ENCODE results near the gene RELN.

RELN gene

GRCh38 chr7:103962070-103962469 lies 27.4 kb downstream of the RELN start:
- DNase-seq (ENCODE audit: extremely low spot score) = no peak
- ChIA-PET CTCF (interaction anchor here (0.7 kb wide), 1 partner anchor 9 kb away, joined by 3 read pairs; no protein-coding TSS in a partner anchor), POLR2A (no interaction called here)
- TF ChIP-seq LEF1 (IDR thresholded peaks at IDR 0.05; ENCODE audit: borderline replicate concordance) (no peak), FOXM1 (IDR thresholded peaks at IDR 0.05; ENCODE audit: borderline replicate concordance) (no peak), CTBP1 (IDR thresholded peaks at IDR 0.05; ENCODE audit: borderline replicate concordance) (no peak), L3MBTL2 (conservative IDR thresholded peaks at IDR 0.05) (no peak), HDGF (IDR thresholded peaks at IDR 0.05; ENCODE audit: borderline replicate concordance) (no peak), PKNOX1 (IDR thresholded peaks at IDR 0.05) (no peak), SUZ12 (IDR thresholded peaks at IDR 0.05) (no peak), SP1 (IDR thresholded peaks at IDR 0.05) (no peak), BHLHE40 (IDR thresholded peaks at IDR 0.05; ENCODE audit: borderline replicate concordance) (no peak), TARDBP (IDR thresholded peaks at IDR 0.05) (no peak), FOXA1 (IDR thresholded peaks at IDR 0.05) (no peak), ELF4 (IDR thresholded peaks at IDR 0.05) (no peak), FOXK2 (IDR thresholded peaks at IDR 0.05) (no peak), NFRKB (IDR thresholded peaks at IDR 0.05) (no peak), ARNT (IDR thresholded peaks at IDR 0.05) (no peak), ZNF384 (IDR thresholded peaks at IDR 0.05) (no peak)

GRCh38 chr7:103958284-103958818 lies 31.1 kb downstream of the RELN start:
- DNase-seq (ENCODE audit: extremely low spot score) = no peak
- ChIA-PET POLR2A (no interaction called here), CTCF (no interaction called here)
- TF ChIP-seq L3MBTL2 (conservative IDR thresholded peaks at IDR 0.05) (no peak), ELF4 (IDR thresholded peaks at IDR 0.05) (no peak), SP1 (IDR thresholded peaks at IDR 0.05) (no peak), ZNF384 (IDR thresholded peaks at IDR 0.05) (no peak), FOXM1 (IDR thresholded peaks at IDR 0.05; ENCODE audit: borderline replicate concordance) (no peak), SUZ12 (IDR thresholded peaks at IDR 0.05) (no peak), FOXA1 (IDR thresholded peaks at IDR 0.05) (no peak), FOXK2 (IDR thresholded peaks at IDR 0.05) (no peak), TARDBP (IDR thresholded peaks at IDR 0.05) (no peak), ARNT (IDR thresholded peaks at IDR 0.05) (no peak), BHLHE40 (IDR thresholded peaks at IDR 0.05; ENCODE audit: borderline replicate concordance) (no peak), LEF1 (IDR thresholded peaks at IDR 0.05; ENCODE audit: borderline replicate concordance) (no peak), CTBP1 (IDR thresholded peaks at IDR 0.05; ENCODE audit: borderline replicate concordance) (no peak), PKNOX1 (IDR thresholded peaks at IDR 0.05) (no peak)

GRCh38 chr7:103955985-103956384 lies 33.5 kb downstream of the RELN start:
- TF ChIP-seq FOXA1 (IDR thresholded peaks at IDR 0.05) (no peak), ELF4 (IDR thresholded peaks at IDR 0.05) (no peak), ARNT (IDR thresholded peaks at IDR 0.05) (no peak), ZNF384 (IDR thresholded peaks at IDR 0.05) (no peak), FOXK2 (IDR thresholded peaks at IDR 0.05) (no peak), L3MBTL2 (conservative IDR thresholded peaks at IDR 0.05) (no peak), SUZ12 (IDR thresholded peaks at IDR 0.05) (no peak), LEF1 (IDR thresholded peaks at IDR 0.05; ENCODE audit: borderline replicate concordance) (no peak), SP1 (IDR thresholded peaks at IDR 0.05) (no peak), CTBP1 (IDR thresholded peaks at IDR 0.05; ENCODE audit: borderline replicate concordance) (no peak), PKNOX1 (IDR thresholded peaks at IDR 0.05) (no peak)
- CTCF ChIA-PET = no interaction called here
- DNase-seq (ENCODE audit: extremely low spot score) = no peak
- POLR2A ChIA-PET = no interaction called here

GRCh38 chr7:103952408-103952807 lies 37.0 kb downstream of the RELN start:
- ChIA-PET CTCF (no interaction called here), POLR2A (no interaction called here)
- TF ChIP-seq SP1 (IDR thresholded peaks at IDR 0.05) (no peak), SUZ12 (IDR thresholded peaks at IDR 0.05) (no peak), FOXA1 (IDR thresholded peaks at IDR 0.05) (no peak), NFRKB (IDR thresholded peaks at IDR 0.05) (no peak), L3MBTL2 (conservative IDR thresholded peaks at IDR 0.05) (no peak), PKNOX1 (IDR thresholded peaks at IDR 0.05) (no peak), LEF1 (IDR thresholded peaks at IDR 0.05; ENCODE audit: borderline replicate concordance) (no peak), FOXM1 (IDR thresholded peaks at IDR 0.05; ENCODE audit: borderline replicate concordance) (no peak), FOXK2 (IDR thresholded peaks at IDR 0.05) (no peak), ZNF384 (IDR thresholded peaks at IDR 0.05) (no peak), ARNT (IDR thresholded peaks at IDR 0.05) (no peak), ELF4 (IDR thresholded peaks at IDR 0.05) (no peak), BHLHE40 (IDR thresholded peaks at IDR 0.05; ENCODE audit: borderline replicate concordance) (no peak)
- DNase-seq (ENCODE audit: extremely low spot score) = no peak

- CTCF ChIA-PET = no interaction called here
- DNase-seq (ENCODE audit: extremely low spot score) = no peak
- POLR2A ChIA-PET = no interaction called here
- TF ChIP-seq CTBP1 (IDR thresholded peaks at IDR 0.05; ENCODE audit: borderline replicate concordance) = no peak
- no peak for TF ChIP-seq LEF1 (IDR thresholded peaks at IDR 0.05; ENCODE audit: borderline replicate concordance)
Observed at GRCh38 chr7:103951311-103951710, 38.1 kb downstream of the RELN start.

- CTCF ChIA-PET = no interaction called here
- DNase-seq (ENCODE audit: extremely low spot score) = no peak
- no peak for TF ChIP-seq FOXM1 (IDR thresholded peaks at IDR 0.05; ENCODE audit: borderline replicate concordance)
- TF ChIP-seq NFRKB (IDR thresholded peaks at IDR 0.05) = no peak
- no peak for TF ChIP-seq TARDBP (IDR thresholded peaks at IDR 0.05)
- TF ChIP-seq ELF4 (IDR thresholded peaks at IDR 0.05) = no peak
- TF ChIP-seq FOXA1 (IDR thresholded peaks at IDR 0.05) = no peak
- no peak for TF ChIP-seq SUZ12 (IDR thresholded peaks at IDR 0.05)
- no peak for TF ChIP-seq FOXK2 (IDR thresholded peaks at IDR 0.05)
- TF ChIP-seq BHLHE40 (IDR thresholded peaks at IDR 0.05; ENCODE audit: borderline replicate concordance) = no peak
- TF ChIP-seq HDGF (IDR thresholded peaks at IDR 0.05; ENCODE audit: borderline replicate concordance) = no peak
- TF ChIP-seq CTBP1 (IDR thresholded peaks at IDR 0.05; ENCODE audit: borderline replicate concordance) = no peak
- no peak for TF ChIP-seq SP1 (IDR thresholded peaks at IDR 0.05)
- no peak for TF ChIP-seq PKNOX1 (IDR thresholded peaks at IDR 0.05)
- TF ChIP-seq ARNT (IDR thresholded peaks at IDR 0.05) = no peak
- POLR2A ChIA-PET = no interaction called here
Observed at GRCh38 chr7:103949374-103949773, 40.1 kb downstream of the RELN start.

Measured in HEK293T (cell line).